ENCODE data around the gene KRTAP20-3.

Gene KRTAP20-3

DNA sequence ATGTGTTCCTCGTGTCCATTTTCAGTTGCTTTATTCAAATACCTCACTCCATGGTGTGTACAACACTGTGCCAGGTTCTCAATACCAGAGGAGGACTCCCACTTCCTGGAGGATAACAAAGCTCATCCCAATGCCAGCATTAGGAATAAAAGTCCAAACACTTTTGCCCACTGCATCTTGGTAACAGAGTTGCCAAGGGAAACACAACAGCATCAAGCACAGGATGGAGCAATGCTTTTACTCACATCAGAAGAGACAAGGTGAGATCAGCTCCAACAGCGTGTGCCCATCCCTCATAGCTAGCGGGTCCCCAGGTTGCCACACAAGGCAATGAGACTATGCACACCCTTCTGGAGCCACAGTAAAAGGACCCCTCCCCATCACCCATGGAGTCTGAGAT lies 19.3 kb upstream of the KRTAP20-3 start:
- TF ChIP-seq CTCF (IDR thresholded peaks at IDR 0.05): no peak
- Histone ChIP-seq H3K27ac (no peak overlapping the region), H3K9me3 (ENCODE audit: control insufficient read depth, low read length) (no peaks in the 10 kb centered on the region), H2AFZ (no peak overlapping the region), H3K4me1 (no peaks in the 10 kb centered on the region), H3K4me2 (ENCODE audit: low read length) (no peak overlapping the region), H3K4me3 (ENCODE audit: low read depth, low read length) (no peak overlapping the region), H3K36me3 (ENCODE audit: control insufficient read depth, insufficient read depth, low read length) (no peaks in the 10 kb centered on the region), H3K27me3 (ENCODE audit: control insufficient read depth, insufficient read depth, low read length) (no peaks in the 10 kb centered on the region), H3K79me2 (no peaks in the 10 kb centered on the region), H3K9ac (no peak overlapping the region)

DNA sequence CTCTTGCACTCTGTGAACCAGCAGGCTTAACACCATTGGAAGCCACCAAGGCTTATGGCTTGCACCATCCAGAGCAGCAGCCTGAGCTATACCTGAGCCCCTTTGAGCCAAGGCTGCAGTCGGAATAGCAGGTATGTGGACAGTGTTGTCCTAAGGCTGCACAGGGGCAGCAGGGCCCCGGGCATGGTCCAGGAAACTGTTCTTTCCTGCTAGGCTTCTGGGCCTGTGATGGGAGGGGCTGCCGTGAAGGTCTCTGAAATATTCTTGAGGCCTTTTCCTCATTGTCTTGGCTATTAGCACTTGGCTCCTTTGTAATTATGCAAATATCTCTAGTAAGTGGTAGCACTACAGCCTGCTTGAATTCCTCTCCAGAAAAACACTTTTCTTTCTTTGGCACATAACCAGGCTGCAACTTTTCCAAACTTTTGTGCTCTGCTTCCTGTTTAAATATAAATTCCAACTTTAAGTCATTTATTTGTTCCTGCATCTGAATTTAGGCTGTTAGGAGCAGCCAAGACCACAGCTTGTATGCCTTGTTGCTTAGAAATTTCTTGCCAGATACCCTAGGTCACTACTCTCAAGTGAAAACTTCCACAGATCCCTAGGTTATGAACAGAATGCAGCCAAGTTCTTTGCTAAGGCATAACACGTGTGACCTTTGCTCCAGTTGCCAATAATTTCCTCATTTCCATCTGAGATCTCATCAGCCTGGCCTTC lies 17.1 kb upstream of the KRTAP20-3 start:
- H3K79me2 ChIP-seq: no peaks in the 10 kb centered on the region
- no peak overlapping the region for H3K4me2 ChIP-seq (ENCODE audit: low read length)
- H3K27me3 ChIP-seq (ENCODE audit: control insufficient read depth, insufficient read depth, low read length): no peaks in the 10 kb centered on the region
- H3K4me3 ChIP-seq (ENCODE audit: low read depth, low read length): no peak overlapping the region
- no peaks in the 10 kb centered on the region for H3K4me1 ChIP-seq
- no peak for TF ChIP-seq CTCF (IDR thresholded peaks at IDR 0.05)
- H3K36me3 ChIP-seq (ENCODE audit: control insufficient read depth, insufficient read depth, low read length): no peaks in the 10 kb centered on the region
- H3K9me3 ChIP-seq (ENCODE audit: control insufficient read depth, low read length): no peaks in the 10 kb centered on the region
- H3K9ac ChIP-seq: no peak overlapping the region
- H3K27ac ChIP-seq: no peak overlapping the region
- H2AFZ ChIP-seq: no peak overlapping the region

DNA sequence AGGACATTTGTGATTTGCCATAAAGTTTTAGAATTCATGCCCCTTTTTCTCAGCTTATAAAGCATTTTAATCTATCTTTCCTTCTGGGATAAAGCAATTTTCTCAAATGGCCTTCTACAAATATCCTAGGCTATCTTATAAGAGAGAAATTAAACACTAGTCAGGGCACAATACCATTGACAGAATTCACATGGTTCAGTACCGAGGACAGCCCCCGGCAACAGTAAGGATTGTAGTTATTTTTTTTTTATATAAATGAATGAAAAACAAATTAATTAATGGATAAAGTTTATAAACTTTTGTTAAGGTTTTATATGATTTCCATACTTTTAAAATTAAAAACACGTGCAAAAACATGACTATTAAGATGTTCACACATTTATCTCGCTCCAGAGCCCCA lies 14.6 kb upstream of the KRTAP20-3 start:
- Histone ChIP-seq H3K9ac (no peak overlapping the region), H3K4me1 (no peaks in the 10 kb centered on the region), H2AFZ (no peak overlapping the region), H3K4me2 (ENCODE audit: low read length) (no peak overlapping the region), H3K79me2 (no peaks in the 10 kb centered on the region), H3K27ac (no peak overlapping the region), H3K36me3 (ENCODE audit: control insufficient read depth, insufficient read depth, low read length) (no peaks in the 10 kb centered on the region), H3K27me3 (ENCODE audit: control insufficient read depth, insufficient read depth, low read length) (no peaks in the 10 kb centered on the region), H3K9me3 (ENCODE audit: control insufficient read depth, low read length) (no peaks in the 10 kb centered on the region), H3K4me3 (ENCODE audit: low read depth, low read length) (no peak overlapping the region)
- no peak for TF ChIP-seq CTCF (IDR thresholded peaks at IDR 0.05)

GRCh38 chr21:30629200-30629599 lies 13.5 kb upstream of the KRTAP20-3 start:
- Histone ChIP-seq H3K4me2 (ENCODE audit: low read length) (no peak overlapping the region), H3K4me1 (no peaks in the 10 kb centered on the region), H3K36me3 (ENCODE audit: control insufficient read depth, insufficient read depth, low read length) (no peaks in the 10 kb centered on the region), H3K9me3 (ENCODE audit: control insufficient read depth, low read length) (no peaks in the 10 kb centered on the region), H3K27ac (no peak overlapping the region), H2AFZ (no peak overlapping the region), H3K4me3 (ENCODE audit: low read depth, low read length) (no peak overlapping the region), H3K79me2 (no peaks in the 10 kb centered on the region), H3K27me3 (ENCODE audit: control insufficient read depth, insufficient read depth, low read length) (no peaks in the 10 kb centered on the region), H3K9ac (no peak overlapping the region)
- no peak for TF ChIP-seq CTCF (IDR thresholded peaks at IDR 0.05)

DNA sequence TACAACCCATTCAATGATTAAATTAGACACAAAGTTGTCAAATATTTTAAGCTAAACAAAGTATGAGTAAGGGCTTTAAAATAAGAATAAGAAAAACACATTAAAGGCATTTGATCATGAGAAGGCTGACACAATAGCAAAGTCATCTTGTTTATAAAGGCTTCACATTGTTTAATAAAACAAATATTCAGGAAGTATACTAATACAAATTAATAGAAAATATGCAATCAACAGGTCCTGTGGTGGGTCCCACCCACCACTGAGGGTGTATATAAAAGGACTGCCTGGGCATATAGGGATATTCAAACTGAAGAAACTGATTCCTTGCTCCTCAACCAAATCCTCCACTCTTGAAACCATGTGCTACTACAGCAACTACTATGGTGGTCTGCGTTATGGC lies 7.8 kb upstream of the KRTAP20-3 start, which contains the start of gene KRTAP20-2:
TSS of gene KRTAP20-2 (plus strand) at position 301 of the 400 bp plus-strand sequence. CDS start at position 359, 58 bp downstream.
- Histone ChIP-seq H3K36me3 (ENCODE audit: control insufficient read depth, insufficient read depth, low read length) (no peaks in the 10 kb centered on the region), H3K4me2 (ENCODE audit: low read length) (no peak within 1 kb of the TSS), H3K79me2 (no peaks in the 10 kb centered on the region), H3K9ac (no peak within 1 kb of the TSS), H2AFZ (no peak within 1 kb of the TSS), H3K4me3 (ENCODE audit: low read depth, low read length) (no peak within 1 kb of the TSS), H3K4me1 (no peaks in the 10 kb centered on the region), H3K27me3 (ENCODE audit: control insufficient read depth, insufficient read depth, low read length) (no peaks in the 10 kb centered on the region), H3K9me3 (ENCODE audit: control insufficient read depth, low read length) (no peaks in the 10 kb centered on the region), H3K27ac (no peak within 1 kb of the TSS)
- no peak for TF ChIP-seq CTCF (IDR thresholded peaks at IDR 0.05)
